H9 (cell line): Measurements from ENCODE around the gene GSTA5. TPM values are rescaled to one million over a fixed set of nuclear protein-coding genes. Genes with fewer than 3 reads are reported as not detected.

ENCODE experiments used
- DNase-seq: peaks from one replicate; pipeline ENCODE4 v3.0.0-alpha.2; 2017
- H2AFZ ChIP-seq: one replicate; pipeline ENCODE4 v1.6.1; 2013; ENCODE audit warnings: mild to moderate bottlenecking, low read length, control low read depth, moderate library complexity
- H2AK5ac ChIP-seq: 2 replicates; pipeline ENCODE4 v1.6.1; 2013; ENCODE audit warnings: low read length, control low read depth, mixed read lengths; ENCODE audit not compliant: insufficient read length
- H2BK120ac ChIP-seq: one replicate; pipeline ENCODE4 v1.6.1; 2013; ENCODE audit warnings: low read depth, mild to moderate bottlenecking, low read length, control low read depth, inconsistent platforms; ENCODE audit not compliant: poor library complexity, severe bottlenecking
- H2BK12ac ChIP-seq: 2 replicates; pipeline ENCODE4 v1.6.1; 2013; ENCODE audit warnings: low read length, control low read depth, mixed read lengths, low read depth; ENCODE audit not compliant: insufficient read length
- H2BK15ac ChIP-seq: 2 replicates; pipeline ENCODE4 v1.6.1; 2013; ENCODE audit warnings: low read depth, low read length, control low read depth
- H2BK20ac ChIP-seq: one replicate; pipeline ENCODE4 v1.6.1; 2013; ENCODE audit warnings: low read depth, mild to moderate bottlenecking, low read length, control low read depth, inconsistent platforms; ENCODE audit not compliant: poor library complexity, severe bottlenecking
- H2BK5ac ChIP-seq: 2 replicates; pipeline ENCODE4 v1.6.1; 2013; ENCODE audit warnings: low read length, control low read depth, mixed read lengths; ENCODE audit not compliant: insufficient read length
- H3K14ac ChIP-seq: 2 replicates; pipeline ENCODE4 v1.6.1; 2013; ENCODE audit warnings: low read length, control low read depth; ENCODE audit not compliant: insufficient read depth
- H3K18ac ChIP-seq: 2 replicates; pipeline ENCODE4 v1.6.1; 2013; ENCODE audit warnings: low read depth, mild to moderate bottlenecking, mixed read lengths, low read length, control low read depth; ENCODE audit not compliant: insufficient read length
- H3K23ac ChIP-seq: 2 replicates; pipeline ENCODE4 v1.6.1; 2013; ENCODE audit warnings: low read length, control low read depth, mixed read lengths, low read depth; ENCODE audit not compliant: insufficient read length
- H3K23me2 ChIP-seq: 2 replicates; pipeline ENCODE4 v1.6.1; 2013; ENCODE audit warnings: low read depth, mild to moderate bottlenecking, mixed read lengths, low read length, control low read depth; ENCODE audit not compliant: insufficient read length, poor library complexity, severe bottlenecking
- H3K27ac ChIP-seq: 2 replicates; pipeline ENCODE4 v1.5.1; 2013; ENCODE audit warnings: low read length, control low read depth, mixed read lengths, low read depth; ENCODE audit not compliant: insufficient read length
- H3K27me3 ChIP-seq: 2 replicates; pipeline ENCODE4 v1.6.1; 2013; ENCODE audit warnings: low read length, control low read depth, inconsistent platforms; ENCODE audit not compliant: insufficient read depth
- H3K4ac ChIP-seq: 2 replicates; pipeline ENCODE4 v1.6.1; 2013; ENCODE audit warnings: low read depth, mild to moderate bottlenecking, control low read depth, inconsistent platforms, low read length, moderate library complexity
- H3K4me1 ChIP-seq: 2 replicates; pipeline ENCODE4 v1.6.1; 2013; ENCODE audit warnings: low read length, control low read depth, inconsistent platforms; ENCODE audit not compliant: insufficient read depth
- H3K4me2 ChIP-seq: 2 replicates; pipeline ENCODE4 v1.6.1; 2013; ENCODE audit warnings: low read length, control low read depth, mixed read lengths; ENCODE audit not compliant: insufficient read length, insufficient read depth
- H3K56ac ChIP-seq: 2 replicates; pipeline ENCODE4 v1.6.1; 2013; ENCODE audit warnings: low read depth, mild to moderate bottlenecking, mixed read lengths, low read length, control low read depth; ENCODE audit not compliant: insufficient read length
- H3K79me1 ChIP-seq: 2 replicates; pipeline ENCODE4 v1.6.1; 2013; ENCODE audit warnings: low read depth, mild to moderate bottlenecking, moderate library complexity, low read length, control low read depth, inconsistent platforms; ENCODE audit not compliant: insufficient read depth, poor library complexity, severe bottlenecking
- H3K79me2 ChIP-seq: 2 replicates; pipeline ENCODE4 v1.6.1; 2013; ENCODE audit warnings: low read length, control low read depth, inconsistent platforms; ENCODE audit not compliant: insufficient read depth
- H3K9ac ChIP-seq: 2 replicates; pipeline ENCODE4 v1.6.1; 2013; ENCODE audit warnings: low read length, control low read depth, mixed read lengths; ENCODE audit not compliant: insufficient read length; ENCODE audit errors: extremely low read depth
- H3K9me3 ChIP-seq: one replicate; pipeline ENCODE4 v1.6.1; 2013; ENCODE audit warnings: low read depth, low read length, inconsistent platforms; ENCODE audit not compliant: control insufficient read depth
- H3T11ph ChIP-seq: one replicate; pipeline ENCODE4 v1.6.1; 2013; ENCODE audit warnings: mild to moderate bottlenecking, low read length, control low read depth, inconsistent platforms
- H4K20me1 ChIP-seq: one replicate; pipeline ENCODE4 v1.6.1; 2013; ENCODE audit not compliant: control insufficient read depth, insufficient read length, insufficient read depth
- H4K5ac ChIP-seq: 2 replicates; pipeline ENCODE4 v1.6.1; 2013; ENCODE audit warnings: low read depth, mild to moderate bottlenecking, mixed read lengths, low read length, control low read depth; ENCODE audit not compliant: insufficient read length
- H4K8ac ChIP-seq: replicated peaks from 2 replicates; pipeline ENCODE4 v1.6.1; 2013; ENCODE audit warnings: low read length, control low read depth, mixed read lengths, low read depth; ENCODE audit not compliant: insufficient read length
- H4K91ac ChIP-seq: 2 replicates; pipeline ENCODE4 v1.6.1; 2013; ENCODE audit warnings: low read depth, mild to moderate bottlenecking, moderate library complexity, mixed read lengths, low read length, control low read depth; ENCODE audit not compliant: insufficient read length
- H3K27ac Mint-ChIP-seq, 3 experiments: 2 replicates in 2 of 3; 3 replicates in 1 of 3; pipeline ENCODE4 v1.8.0; 2020 to 2021; ENCODE audit warnings: mixed read lengths in 3 of 3, mild to moderate bottlenecking in 1 of 3, moderate library complexity in 1 of 3
- H3K27me3 Mint-ChIP-seq: 2 replicates; pipeline ENCODE4 v1.8.0; 2021; ENCODE audit warnings: low read depth, mild to moderate bottlenecking, moderate library complexity, mixed read lengths
- H3K36me3 Mint-ChIP-seq, 3 experiments: 2 replicates in 2 of 3; 3 replicates in 1 of 3; pipeline ENCODE4 v1.8.0; 2020 to 2021; ENCODE audit warnings: low read depth in 3 of 3, mixed read lengths in 3 of 3; ENCODE audit not compliant: insufficient read depth in 1 of 3
- H3K4me1 Mint-ChIP-seq, 2 experiments: 2 replicates each; pipeline ENCODE4 v1.8.0; 2020; ENCODE audit warnings: mixed read lengths in 2 of 2
- H3K4me3 Mint-ChIP-seq, 2 experiments: 2 replicates in 1 of 2; 3 replicates in 1 of 2; pipeline ENCODE4 v1.8.0; 2020 to 2021; ENCODE audit warnings: mild to moderate bottlenecking in 2 of 2, mixed read lengths in 2 of 2, moderate library complexity in 1 of 2
- H3K9me3 Mint-ChIP-seq, 2 experiments: 2 replicates in 1 of 2; 3 replicates in 1 of 2; pipeline ENCODE4 v1.8.0; 2020; ENCODE audit warnings: mild to moderate bottlenecking in 2 of 2, mixed read lengths in 2 of 2, moderate library complexity in 1 of 2
- CTCF ChIP-seq: fragments of 200-600 bp; sonication (generic); conservative IDR thresholded peaks from 3 replicates; pipeline ENCODE4 v1.8.0; 2021; ENCODE audit warnings: antibody characterized with exemption, mild to moderate bottlenecking
- WGBS: extraction: QIAGEN DNeasy Blood & Tissue Kit; methylation state at CpG from one replicate; pipeline ENCODE4 v1.1.7; 2013; ENCODE audit warnings: missing lambda C conversion rate, low lambda C conversion rate, mixed read lengths; ENCODE audit not compliant: insufficient read length; ENCODE audit errors: extremely low coverage; 5-methylcytosine and 5-hydroxymethylcytosine counted together
- total RNA-seq: library from RNA; stranded (reverse); gene quantifications from 2 replicates; pipeline ENCODE4 v1.2.1, GENCODE V29; 2021

Gene GSTA5
- total RNA-seq, 1 experiment from 2014 or later: not detected

- no peak; the same call in 2 of the 3 replicates for TF ChIP-seq CTCF
- Histone ChIP-seq H3K23ac (no peak overlapping the region), H3K27me3 (no peaks in the 10 kb centered on the region), H2BK12ac (no peak overlapping the region), H3K4me2 (no peak overlapping the region), H4K20me1 (no peaks in the 10 kb centered on the region), H3K14ac (no peak overlapping the region), H2BK120ac (no peak overlapping the region), H3K23me2 (no peaks in the 10 kb centered on the region), H4K91ac (no peak overlapping the region), H2BK20ac (no peak overlapping the region), H3K9ac (no peak overlapping the region), H2AFZ (no peak overlapping the region), H3T11ph (no peak overlapping the region), H3K4me1 (no peaks in the 10 kb centered on the region), H3K9me3 (no peaks in the 10 kb centered on the region), H3K18ac (no peak overlapping the region), H4K8ac (no peak overlapping the region), H3K27ac (no peak overlapping the region), H3K79me2 (no peaks in the 10 kb centered on the region), H3K56ac (no peak overlapping the region), H2AK5ac (no peak overlapping the region), H3K79me1 (no peaks in the 10 kb centered on the region), H2BK15ac (no peak overlapping the region), H2BK5ac (no peak overlapping the region), H4K5ac (no peak overlapping the region), H3K4ac (no peak overlapping the region)
- Mint-ChIP-seq H3K4me1 (no peaks in the 10 kb centered on the region; a peak in 1 of 4 replicates), H3K27ac (no peak overlapping the region; a peak in 1 of 7 replicates), H3K36me3 (peaks cover 0 to 14% (median 5%) of the 10 kb centered on the region in 3 experiments; a peak in 6 of 7 replicates), H3K27me3 (peaks cover 6% of the 10 kb centered on the region), H3K4me3 (no peak overlapping the region), H3K9me3 (peaks cover 15 to 16% of the 10 kb centered on the region in 2 experiments)
- no peak for DNase-seq
- WGBS: no CpG with 5 or more reads among the region's 1 CpG
These were observed 5.4 kb upstream of the GSTA5 start for GRCh38 chr6:52846002-52846401.
